HG03520 (cell line): ENCODE results near the gene NKD1.

Experiments
- ATAC-seq: cut with Tn5 transposase; IDR thresholded peaks from one replicate; pipeline ENCODE4 v1.9.1; 2021; ENCODE audit warnings: mild to moderate bottlenecking, moderate library complexity; ENCODE audit not compliant: unreplicated experiment

The NKD1 gene

DNA sequence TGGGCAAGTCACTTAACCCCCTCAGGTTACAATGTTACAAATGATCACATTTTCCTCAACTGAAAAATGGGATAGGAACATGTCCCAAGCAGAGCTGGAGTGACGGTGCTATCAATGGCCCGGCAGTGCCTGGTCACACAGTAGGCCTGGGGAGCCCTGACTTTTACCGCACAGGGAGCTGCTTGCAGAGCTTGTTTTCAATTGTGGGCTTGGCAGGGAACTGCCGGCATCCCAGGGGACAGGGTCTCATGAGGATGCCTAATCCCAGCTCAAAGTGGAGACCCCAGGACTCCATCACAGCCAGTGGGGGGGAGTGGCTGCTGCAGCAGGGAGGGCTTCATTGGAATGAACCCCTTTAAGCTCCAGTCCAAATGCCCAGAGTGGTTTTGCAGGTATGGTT is 121.5 kb downstream of the NKD1 start:
- no peak for ATAC-seq

DNA sequence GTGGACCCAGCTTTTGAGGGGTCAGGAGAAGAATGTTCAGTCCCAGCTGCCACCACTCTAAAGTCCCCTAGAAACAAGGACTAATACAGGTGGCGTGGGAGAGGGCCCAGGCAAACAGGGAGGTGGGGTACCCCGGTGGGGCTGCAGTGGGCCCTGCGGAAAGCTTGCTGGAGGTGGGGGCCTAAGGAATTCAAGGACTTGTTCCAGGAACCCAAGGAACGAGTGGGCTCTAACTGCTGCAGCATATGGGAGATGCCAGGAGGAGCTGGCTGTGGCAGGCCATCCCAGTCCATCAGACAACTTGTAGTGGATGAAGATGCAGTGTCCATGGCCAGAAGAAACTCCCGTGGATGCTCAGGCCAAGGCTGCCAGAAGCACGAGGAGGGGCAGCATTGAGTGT is 122.3 kb downstream of the NKD1 start:
- ATAC-seq: no peak

DNA sequence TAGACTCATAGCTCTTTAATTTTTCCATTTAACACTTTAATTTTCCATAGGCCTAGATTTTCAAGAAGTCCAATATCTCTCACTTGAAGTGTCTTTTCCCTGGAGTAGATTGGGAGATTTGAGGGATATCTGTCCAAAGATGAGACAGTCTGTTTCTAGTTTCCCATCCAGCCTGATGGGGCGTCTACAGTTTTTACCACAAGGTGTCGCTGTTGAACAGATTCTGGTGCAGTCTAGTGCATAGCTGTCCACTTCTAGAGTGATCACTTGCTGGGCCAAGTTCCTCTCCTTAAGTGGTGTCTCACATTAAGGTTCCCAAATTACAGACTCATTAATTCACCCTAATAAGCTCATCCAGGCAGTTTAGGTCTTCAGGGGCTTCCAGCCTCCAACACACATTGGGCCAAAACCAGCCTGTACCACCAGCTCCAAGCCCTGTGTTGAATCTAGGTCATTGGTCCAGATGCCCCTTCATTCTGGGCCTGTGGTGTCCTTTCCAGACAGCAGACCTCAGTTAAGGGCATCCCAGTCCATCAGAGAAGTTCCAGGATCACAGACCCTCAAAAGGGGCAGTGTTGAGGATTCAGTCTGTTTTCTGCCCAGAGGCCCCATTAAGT is 123.6 kb downstream of the NKD1 start:
- no peak for ATAC-seq

DNA sequence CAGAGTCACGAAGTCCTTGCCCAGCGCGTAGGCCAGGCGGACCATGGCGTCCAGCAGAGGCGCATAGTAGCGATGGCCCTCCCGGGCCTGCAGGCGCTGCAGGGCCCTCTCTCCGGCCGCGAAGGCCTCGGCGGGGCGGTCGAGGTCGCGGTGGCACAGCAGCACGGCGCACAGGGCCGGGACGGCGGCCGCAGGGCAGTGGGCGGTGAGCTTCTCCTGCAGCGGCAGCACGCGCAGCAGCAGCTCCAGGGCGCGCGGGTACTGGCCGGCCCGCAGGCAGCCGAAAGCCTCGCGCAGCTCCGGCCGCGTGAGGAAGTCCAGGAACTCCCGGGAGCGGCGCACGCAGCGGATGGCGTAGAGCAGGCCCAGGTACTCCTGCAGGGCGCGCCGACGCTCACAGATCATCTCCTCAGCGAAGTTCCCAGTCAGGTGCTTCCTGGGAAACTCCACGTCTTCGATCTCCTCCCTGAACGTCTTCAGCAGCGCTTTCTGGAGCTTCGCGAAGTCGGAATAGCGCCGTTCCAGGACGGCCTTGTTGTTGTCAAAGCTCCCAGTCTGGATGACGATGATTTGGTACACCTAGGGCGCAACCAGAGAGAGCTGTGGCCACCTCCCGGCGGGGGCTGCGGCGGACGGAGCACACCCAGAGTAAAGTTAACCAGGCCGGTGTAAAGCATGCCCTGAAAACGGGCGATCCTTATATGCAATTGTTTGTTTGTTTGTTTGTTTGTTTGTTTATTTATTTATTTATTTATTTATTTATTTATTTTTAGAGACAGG is 125.5 kb downstream of the NKD1 start:
- no peak for ATAC-seq

DNA sequence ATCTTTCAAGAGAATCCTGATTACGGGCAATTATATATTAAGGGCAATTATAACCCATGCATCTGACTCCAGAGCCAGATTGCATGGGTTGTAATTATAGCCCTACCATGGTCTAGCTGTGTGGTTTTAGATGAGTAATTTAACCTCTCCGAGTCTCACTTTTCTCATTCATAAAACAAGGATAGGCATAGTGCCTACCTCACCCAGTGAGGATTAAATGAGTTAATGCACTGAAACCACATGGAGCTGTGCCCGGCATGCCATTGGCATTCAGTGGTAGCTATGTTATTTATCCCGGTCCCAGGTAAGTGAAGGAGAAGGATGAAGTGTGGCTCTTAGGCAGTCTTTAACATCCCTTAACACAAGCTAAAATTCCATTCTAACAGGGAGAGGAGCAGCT is 126.6 kb downstream of the NKD1 start:
- no peak for ATAC-seq

DNA sequence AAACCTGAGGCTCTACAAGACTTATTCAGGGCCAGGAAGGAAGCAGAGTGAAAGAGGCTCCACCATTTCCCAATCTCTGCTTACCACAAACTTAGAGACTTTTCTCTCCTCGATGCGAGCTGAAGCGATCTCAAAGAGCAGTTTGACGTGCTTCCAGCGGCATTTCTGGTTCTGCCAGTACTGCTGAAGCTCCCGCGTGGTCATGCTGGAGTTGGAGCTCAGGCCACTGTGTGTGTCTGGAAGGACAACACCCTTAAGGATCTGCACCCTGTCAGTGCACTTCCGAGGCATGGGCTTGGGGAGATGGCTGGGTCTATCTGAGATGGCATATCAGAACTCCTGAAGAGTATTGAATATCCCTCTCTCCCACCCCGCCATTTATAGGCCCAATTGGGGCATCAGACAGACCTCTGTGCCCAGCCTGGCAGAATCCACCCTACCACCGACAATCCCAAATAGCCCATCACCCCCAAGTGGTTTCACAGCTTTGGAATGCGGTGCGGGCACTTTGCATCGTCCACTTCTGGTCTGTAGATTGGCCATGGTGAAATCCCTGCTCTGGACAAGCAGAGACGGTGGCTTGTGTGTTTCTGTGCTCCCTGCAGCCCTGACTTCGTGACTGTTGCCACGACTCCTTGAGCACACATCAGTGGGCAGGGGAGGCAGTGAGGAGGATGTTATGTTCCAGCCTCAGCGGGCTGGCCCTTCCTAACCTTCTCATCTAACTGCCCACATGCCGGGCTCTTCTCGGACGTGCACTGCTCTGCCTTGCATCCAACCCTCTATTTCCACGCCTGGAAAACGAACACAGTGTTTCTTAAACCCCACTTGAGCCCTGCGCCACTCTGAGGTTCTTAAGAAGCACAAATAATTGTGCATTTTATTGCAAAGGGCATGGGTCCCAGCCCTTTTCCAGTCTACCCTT is 127.8 kb downstream of the NKD1 start:
- ATAC-seq: no peak

DNA sequence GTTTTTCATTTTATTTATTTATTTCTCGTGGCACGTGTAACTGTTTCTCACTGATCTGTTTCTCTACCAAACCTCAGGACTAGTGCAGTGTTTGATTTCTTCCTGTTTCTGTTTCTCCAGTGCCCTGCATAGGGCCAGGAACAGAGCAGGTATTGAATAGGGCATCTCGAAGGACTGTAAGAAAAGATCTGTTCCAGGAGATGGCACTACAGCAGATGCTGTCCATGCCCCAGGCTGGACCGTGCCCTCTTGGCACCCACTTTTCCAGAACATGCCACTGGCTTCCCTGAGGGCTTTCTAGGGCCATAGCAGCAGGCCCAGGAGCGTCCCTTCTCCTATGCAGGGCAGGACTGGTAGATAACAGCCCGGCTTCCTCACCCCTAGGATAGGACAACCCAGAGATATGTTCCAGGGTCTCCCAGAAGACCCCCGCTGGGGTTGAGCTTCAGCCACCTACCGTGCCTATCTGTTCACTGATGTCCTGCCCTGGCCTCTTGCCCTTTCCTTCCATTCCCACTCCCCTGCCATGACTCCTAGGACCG is 128.6 kb downstream of the NKD1 start:
- no peak for ATAC-seq

DNA sequence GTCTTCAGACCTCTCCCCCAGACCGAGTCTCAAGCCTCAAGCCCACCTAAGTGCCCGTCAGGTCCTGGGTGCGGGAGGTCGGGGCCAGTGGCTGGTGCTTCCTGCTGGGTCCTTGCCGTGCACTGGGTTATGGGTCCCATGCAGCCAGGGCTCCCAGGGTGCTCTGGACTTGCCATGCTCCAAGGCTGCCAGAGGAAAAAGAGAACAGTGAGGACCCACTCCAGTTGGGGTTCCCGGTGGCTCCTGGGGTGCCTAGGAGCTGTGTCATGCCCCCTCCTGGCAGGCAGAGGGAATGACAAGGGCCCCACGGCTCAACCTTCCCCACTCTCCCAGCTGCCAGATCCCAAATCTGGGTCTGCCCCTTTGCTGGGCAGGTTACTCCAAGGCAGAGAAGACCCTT is 129.2 kb downstream of the NKD1 start:
- ATAC-seq: no peak

DNA sequence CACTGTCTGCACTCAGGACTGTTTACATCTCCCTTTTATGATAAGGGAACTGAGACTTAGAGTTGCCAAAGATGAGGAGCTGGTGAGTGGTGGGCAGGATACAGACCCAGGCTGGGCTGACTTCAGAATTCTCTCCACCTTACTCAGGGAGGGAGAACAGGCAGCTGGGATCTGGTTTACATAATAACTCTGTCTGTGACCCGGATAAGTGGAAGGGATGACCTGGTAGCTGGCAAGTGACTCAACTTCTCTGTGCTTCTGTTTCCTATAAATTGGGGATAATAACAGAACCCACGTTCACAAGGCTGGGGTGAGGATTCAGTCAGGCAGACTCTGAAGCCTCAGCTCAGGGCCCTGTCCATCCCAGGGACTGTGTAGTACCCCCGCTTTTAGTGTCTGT is 130.3 kb downstream of the NKD1 start:
- no peak for ATAC-seq

DNA sequence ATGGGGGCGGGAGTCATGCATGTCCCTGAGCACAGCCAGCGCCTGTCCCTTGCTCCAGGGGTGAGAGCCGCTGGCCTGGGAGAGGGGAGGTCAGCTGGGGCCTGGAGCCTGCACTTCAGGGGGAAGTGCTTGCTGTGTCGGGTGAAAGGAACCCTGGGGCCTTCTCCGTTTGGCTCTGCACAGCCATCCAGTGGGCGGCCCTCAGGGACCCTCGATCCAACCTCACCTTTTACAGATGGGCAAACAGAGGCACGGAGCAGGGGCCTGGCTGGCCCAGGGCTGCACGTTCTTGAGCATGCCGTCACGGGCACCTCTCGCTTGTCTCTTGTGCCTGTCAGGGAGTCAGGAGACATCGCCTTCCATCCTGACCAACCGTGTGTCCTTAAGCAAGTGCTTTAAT is 131.1 kb downstream of the NKD1 start:
- ATAC-seq: no peak

DNA sequence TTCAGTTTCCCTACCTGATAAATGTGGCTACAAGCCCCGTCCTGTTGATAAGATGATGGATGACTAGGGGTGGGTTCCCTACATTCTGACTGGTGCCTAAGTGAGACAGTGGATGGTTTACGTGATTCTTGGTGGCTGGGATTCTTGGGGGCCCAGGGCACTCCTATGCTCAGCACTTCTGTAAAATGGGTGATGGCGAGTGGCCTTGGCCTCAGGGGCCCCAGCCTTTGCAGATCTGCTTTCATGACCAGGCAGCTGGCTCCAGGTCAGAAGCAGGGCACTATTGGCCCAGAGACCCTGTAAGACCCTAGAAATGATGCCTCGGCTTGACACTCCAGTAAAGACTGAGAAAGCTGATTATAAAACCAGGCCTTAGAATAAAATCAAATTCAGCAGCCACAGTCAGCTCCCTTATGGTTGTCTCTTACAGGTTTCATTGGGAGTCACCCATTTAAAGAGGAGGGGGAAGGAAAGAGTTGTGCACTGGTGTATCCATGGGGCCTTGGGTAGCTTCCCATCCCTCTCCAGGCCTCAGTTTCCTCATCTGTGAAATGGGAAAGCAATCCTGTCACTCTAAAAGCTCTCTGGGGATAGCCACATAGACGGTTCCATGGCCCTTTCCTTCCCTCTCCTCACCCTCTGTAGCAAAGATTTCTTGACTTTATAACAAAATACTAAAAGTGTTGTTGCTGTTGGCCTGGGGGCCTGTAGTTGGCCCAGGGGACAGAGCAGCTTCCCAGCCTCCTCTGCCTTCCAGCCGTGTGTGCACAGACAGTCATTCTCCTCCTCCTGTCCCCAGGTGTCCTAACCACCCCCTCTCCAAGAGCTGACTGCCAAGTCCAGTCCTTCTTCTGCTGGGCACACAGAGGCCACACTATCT is 131.7 kb downstream of the NKD1 start:
- no peak for ATAC-seq

DNA sequence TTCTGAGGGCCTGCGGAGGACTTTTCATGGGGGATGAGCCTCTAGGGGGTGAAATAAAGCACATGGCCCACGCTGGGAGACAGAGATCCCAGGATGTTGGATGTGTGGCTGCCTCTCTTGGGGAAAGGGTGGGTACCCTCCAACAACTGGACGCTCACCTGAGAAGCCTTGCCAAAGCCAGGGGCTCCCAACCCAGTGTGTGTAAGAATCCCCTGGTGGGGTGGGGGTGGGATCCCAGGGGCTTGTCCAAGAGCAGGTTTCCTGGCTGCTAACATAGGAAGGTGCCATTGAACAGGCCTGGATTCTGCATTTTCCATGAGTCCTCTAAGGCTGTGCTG is 132.3 kb downstream of the NKD1 start:
- no peak for ATAC-seq

DNA sequence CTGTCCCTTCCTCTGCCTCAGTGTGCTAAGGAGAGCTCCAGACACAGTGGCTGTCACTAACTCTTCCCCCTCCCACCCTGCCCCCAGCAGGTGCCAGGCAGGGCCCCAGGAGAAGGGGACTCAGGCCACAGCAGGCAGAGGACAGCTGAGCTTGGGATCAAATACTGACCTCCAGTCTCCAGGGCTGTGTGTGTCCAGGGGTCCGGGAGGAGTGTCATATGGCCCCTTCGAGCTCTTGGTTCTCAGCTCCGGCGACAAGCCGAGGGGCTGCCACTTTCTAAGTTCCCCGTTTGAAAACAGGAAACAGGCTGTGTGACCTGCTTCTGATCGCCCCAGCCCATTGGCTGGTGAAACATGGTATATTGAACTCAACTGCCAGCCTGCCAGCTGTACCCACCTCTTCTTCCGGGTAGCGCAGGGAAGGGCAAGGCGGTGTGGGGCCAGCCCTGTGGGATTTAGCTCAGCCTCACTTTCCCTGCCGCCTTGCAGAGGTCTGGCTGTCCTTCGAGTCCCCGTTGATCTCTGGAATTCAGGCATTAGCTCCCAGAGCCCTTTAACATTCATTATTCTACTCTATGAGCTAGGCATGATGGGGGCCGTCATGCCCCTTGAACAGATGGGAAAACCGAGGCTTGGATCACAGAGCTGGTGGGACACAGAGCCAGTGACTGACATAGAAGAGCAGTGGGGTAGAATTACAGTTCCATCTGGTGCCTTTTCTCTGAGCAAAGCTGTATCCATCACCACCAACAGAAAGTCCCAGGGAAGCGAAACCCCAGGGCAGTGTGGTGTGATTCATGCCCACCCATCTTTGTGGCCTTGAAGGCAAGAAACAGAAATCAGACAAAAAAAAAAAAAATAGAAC is 133.1 kb downstream of the NKD1 start, which contains the start of gene SNX20:
Gene SNX20, minus strand, starts transcription at position 292 of the 865 bp plus-strand sequence. CDS start 3,786 bp downstream, outside the sequence.
- peak; percentile 42 for ATAC-seq

DNA sequence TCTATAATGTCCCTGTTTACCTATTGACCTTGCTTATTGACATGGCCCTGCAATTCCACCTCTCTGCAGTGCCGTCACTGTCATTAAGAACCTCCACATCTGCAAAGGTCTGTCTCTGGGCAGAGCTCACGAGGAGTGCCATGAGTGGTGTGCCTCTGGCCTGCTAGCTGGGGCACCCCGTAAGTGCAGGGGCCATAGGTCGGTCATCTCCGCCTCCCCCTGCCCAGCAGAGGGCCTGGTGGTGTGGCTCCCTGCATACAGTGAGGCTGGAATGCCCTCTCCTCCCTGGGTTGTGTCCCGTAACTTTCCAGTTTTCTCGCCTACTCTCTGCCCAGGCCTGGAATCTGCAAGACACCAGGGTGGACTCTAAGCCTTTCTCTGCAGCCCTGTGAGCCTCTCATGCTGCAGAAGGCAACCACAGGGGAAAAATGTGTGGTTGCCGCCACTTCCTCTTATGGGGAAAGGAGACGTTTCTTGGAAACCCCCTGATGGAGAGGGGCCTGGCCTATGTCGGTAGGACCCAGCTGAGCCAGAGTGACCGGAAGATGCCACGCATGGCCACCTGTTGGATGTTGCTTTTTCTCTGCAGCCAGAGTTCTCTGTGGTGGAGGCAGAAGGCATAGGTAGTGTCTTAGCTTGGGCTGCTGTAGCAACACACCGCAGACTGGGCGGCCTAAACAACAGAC is 135.6 kb downstream of the NKD1 start:
- peak; percentile 66 for ATAC-seq

DNA sequence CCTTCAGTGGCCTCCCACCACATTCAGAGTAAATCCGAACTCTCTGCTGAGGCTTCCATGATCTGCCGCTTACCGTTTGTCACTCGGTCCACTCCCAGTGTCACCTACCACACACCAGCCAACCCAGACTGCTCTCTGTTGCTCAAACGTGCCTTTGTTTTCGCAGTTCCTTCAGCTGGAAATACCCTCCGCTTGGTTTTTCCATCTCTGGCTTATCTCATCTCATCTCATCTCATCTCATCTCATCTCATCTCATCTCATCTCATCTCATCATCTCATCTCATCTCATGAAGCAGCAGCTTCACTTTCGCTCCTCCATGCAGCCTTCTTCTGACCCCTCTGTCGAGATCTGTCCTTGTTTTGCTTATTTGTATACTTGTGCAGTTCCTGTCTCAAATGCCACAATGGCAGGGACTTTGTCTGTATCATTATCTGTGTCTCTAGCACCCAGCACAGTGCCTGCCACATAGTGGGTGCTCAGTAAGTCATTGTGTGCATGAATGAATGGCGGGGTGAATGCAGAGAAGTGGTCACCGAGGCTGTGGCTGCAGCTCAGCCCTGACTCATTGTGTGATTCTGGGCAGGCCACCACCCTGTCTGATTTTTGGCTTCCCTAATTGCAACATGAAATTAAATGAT is 136.7 kb downstream of the NKD1 start:
- ATAC-seq: no peak

DNA sequence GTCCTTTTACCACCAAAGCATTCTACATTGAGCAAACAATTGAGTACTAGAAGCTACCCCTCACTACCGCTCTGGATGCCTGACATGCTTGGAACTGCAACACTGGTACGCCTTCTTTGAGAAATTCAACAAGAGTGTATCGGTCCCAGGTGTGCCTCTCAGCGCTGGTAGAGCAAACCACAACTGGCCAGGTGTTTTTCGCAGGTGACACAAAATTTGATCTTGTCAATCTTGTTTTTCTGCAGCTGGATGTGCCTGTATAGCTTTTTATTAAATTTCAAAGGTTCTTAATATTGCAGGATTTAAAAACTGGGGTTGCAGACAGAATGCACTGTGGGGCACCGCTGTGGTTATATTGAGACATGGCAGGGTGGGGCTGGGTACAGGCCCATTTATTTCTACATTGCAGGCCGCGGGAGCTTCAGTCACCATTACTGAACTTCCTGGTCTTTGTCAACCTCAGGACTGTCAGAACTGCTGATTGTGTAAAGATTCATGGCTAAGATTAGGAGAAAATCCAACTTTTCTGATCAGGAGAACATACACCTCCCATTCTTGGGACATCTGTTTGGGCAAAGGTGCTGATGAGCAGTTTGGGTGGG is 137.4 kb downstream of the NKD1 start:
- no peak for ATAC-seq

DNA sequence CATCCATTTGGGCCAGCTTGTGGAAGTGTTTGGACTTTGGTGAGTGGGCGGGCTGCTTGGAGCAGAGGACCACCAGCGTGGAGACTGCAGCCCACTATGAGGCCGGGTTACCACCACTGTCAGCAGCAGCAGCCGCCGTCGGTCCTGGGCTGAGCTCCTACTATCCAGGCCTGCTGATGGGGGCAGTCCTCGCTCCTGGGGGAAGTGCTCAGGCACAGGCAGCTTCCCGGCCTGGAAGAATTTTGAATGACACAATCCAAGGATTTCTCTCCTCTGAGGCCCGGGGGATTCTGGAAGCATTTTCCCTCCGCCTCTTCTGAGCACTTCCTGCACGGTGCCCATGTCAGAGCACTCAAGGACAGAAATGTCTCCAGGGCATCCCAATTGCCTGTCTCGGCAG is 139.9 kb downstream of the NKD1 start:
- no peak for ATAC-seq

DNA sequence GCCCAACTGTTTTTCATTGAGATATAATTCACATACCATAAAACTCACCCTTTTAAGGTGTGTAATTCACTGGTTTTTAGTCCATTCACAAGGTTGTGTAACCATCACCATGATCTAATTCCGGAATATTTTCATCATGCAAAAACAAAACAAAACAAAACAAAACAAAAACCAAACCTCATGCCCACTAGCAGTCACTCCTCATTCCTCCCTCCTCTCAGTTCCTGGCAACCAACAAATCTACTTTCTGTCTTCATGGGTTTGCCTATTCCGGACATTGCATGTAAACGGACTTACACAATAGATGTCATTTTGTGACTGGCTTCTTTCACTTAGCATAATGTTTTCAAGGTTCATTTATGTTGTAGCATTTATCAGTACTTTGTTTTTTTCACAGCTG is 140.7 kb downstream of the NKD1 start:
- no peak for ATAC-seq
